Hematopoietic multipotent progenitor cell treated with erythropoietin and hydrocortisone succinate and interleukin-3 and kit ligand, for 6 days (in vitro differentiated cells): ENCODE results near the gene FUT8.

Experiments
- DNase-seq: peaks from one replicate; pipeline ENCODE4 v3.0.0-alpha.2; 2015

FUT8 gene

DNA sequence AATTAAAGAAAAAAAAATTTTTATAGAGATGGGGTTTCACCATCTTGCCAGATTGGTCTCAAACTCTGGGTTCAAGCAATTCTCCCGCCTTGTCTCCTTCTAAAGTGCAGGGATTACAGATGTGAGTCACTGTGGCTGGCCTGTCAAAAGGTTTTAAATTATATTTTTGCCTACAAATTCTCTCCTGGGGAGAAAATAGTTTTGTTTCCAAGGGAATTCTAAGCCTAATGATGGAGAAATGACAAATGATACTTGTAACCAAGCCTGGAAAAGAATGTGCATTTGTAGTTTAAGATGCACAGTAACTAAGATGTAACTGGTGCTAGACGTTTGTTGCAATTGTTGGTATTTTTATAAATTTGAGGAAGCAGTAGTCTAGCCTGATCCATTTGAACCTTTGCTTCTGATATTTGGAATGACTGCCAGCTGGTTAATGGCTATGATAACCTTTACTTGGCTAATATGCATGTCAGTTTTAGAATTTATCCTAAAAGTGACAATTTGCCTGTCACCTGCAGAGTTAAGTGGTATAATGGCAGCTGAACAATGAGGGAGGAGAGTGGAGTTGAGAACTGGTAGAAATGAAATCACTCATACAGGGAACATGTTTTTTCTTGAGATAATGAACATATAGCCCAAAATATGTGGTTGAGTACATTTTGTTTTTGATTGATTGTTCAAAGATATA, 148.0 kb downstream of the FUT8 start:
- DNase-seq, result no peak

DNA sequence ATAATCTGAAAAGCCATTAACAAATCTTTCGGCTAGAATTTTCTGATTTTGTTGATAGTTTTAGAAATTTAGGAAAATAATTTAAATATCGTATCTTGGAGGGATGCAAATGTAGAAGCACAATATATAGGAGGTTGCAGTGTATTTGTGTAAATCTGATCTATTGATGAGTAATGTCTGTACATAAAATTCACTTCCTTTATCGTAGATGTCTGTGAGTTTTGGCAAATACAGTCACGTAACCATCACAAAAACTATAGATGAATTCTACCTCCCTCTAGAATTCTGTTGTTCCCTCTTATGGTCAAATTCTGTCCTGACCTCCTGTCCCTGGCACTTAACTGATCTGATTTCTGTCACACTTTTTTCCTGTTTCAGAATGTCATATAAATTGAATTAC, 151.8 kb downstream of the FUT8 start:
- DNase-seq, result no peak

GRCh38 chr14:65565948-65566347, 153.4 kb downstream of the FUT8 start:
- no peak for DNase-seq

GRCh38 chr14:65566820-65567522, 154.4 kb downstream of the FUT8 start:
- DNase-seq, result no peak

- no peak for DNase-seq
Observed at GRCh38 chr14:65574611-65575010, 162.1 kb downstream of the FUT8 start.

DNA sequence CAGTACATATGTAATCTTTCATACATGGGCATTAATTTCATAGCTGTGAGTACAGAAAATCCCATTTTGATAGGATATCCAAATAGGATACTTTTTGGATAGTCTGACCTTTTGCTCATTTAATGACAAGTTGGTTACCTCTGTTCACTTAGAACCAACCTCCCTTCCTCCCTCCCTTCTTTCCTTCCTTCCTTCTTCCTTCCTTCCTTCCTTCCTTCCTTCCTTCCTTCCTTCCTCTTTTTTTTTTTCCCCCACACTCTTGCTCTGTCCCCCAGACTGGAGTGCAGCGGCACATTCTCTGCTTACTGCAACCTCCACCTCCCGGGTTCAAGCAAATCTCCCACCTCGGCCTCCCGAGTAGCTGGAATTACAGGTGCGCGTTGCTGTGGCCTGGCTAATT, 162.9 kb downstream of the FUT8 start:
- DNase-seq, result no peak

DNA sequence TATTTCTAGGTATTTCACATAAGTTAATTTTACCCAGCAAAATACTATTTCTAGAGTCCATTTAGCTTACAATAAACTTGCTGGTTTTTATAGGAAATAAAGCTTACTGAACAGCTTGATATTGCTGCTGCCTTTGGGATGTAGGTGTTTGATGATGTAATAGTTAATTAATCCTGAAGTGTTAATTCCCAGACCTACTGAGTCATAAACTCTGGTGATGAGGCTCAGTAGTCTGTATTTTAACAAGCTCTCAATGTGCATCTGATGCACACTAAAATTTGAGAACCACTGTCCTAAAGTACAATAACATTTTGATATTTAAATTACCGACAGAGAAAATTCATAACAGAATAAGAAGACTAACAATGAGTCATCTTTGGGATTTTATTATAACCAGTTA, 168.4 kb downstream of the FUT8 start:
- no peak for DNase-seq

DNA sequence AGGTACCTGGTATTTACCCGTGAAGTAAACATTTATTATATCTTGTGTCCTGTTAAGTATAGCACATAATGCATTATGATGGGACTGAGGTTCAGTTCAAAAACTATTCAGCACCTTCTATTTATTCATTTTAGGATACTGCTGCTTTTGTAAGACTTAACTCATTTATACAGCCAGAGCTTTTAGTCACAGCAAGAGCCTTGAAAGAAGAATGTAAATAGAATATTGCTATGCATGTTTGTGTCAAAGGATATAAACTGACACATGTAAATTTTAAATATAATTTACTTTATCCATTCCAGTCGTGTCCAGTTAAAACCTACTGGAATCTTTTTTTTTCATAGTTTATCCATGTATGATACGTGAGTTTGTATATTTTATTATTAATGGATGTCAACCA, 168.8 kb downstream of the FUT8 start:
- DNase-seq, result no peak

DNA sequence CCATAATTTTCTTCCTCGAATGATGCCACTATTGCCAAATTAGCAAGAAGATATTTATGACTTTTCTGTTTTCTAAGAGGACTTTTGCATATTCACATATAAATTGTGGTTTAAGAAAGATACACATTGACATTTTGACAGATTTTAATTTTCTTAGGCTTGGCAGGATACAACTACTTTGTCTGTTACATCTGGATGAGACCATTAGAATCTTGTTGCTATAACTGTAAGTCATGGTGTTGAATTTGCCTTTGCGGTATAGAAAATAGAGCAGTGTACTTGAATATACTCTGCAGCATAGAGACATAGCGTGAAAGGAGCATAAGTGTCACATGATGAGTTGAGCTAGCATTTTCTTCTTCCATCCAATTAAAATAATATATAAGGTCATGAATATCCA, 169.3 kb downstream of the FUT8 start:
- DNase-seq, result no peak

- no peak for DNase-seq
Observed at GRCh38 chr14:65585216-65585615, 172.7 kb downstream of the FUT8 start.

DNA sequence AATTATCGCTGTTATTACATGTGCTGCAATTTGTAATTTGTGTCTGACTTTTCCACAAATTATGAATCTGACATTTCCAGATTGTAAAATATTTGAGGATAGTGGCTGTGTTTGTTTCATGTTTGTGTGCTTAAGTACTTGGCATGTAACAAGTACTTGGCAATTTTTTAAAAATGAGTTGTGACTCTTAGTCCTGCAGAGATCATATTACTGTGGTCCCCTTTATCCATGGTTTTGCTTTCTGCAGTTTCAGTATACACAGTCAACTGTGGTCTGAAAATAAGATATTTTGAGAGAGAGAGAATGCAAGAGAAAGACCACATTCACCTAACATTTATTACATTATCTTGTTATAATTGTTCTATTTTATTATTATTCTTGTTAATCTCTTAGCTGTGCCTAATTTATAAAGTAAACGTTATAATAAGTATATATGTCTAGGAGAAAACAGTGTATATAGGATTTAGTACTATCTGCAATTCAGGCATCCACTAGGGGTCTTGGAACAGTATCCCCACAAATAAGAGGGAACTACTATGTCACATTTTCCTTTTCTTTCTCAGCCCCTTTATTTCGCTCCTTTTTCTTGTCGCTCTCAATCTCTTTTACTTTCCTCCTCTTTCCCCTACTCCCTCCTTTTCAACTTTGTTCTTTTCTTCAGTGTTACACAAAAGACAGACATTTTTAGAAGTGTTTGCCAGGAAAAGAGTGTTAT, 176.1 kb downstream of the FUT8 start:
- DNase-seq, result no peak

GRCh38 chr14:65594153-65594881, 181.8 kb downstream of the FUT8 start:
- no peak for DNase-seq

DNA sequence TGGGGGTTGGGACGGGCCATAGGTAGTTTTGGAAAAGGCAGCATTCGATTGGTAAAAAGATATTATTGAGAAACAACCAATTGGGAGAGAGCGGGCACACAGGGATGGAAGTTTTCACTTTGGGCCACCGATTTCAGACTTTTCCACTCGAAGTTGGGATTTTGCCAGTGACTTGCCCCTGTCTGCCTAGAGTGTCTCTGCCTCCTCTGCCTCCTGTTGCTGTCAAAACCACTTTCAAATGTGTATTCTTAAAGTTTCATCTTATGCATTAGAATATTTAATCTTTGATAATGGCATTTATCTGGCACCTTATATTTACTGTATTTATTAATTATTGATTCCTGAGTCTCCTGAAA, 182.3 kb downstream of the FUT8 start:
- DNase-seq, result no peak

- DNase-seq, result no peak
Observed at GRCh38 chr14:65599375-65599774, 186.8 kb downstream of the FUT8 start.

DNA sequence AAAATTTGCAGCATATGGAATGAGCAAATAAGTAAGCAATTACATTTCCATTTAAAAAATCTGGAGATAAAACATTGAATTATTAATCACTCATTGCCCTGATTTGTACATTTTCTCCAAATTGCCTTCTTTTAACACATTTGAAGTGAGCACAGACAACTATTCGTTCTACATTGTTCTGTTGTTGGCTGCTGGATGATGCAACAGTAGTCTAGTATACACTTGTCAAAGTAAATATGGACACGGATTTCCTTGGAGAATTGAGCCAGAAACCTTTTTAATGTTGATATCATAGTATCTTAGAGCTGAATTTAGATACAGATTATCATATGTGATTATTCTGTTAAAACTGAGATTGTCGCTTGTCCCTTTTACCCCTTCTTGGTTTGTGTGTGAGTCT, 188.2 kb downstream of the FUT8 start:
- DNase-seq, result no peak

- no peak for DNase-seq
Observed at GRCh38 chr14:65604535-65604934, 192.0 kb downstream of the FUT8 start.

DNA sequence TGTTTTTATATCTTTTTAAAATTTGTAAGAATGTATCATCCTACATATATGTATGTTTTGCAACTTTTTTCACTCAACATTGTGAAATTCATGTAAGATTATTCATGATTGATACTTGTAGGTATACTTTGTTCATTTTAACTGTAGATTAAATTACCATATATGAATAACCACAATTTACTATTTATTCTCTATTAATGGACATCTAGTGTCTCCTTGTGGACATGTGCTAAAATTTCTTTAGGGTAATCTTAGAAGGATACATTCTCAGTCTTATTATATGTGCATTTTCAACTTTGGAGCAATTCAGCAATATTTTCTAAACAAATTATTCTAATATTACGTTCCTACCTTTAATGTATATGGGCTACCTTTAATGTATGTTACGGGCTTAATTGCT, 192.4 kb downstream of the FUT8 start:
- peak; percentile 45 for DNase-seq

GRCh38 chr14:65606460-65606859, 193.9 kb downstream of the FUT8 start:
- DNase-seq, result peak; percentile 52

DNA sequence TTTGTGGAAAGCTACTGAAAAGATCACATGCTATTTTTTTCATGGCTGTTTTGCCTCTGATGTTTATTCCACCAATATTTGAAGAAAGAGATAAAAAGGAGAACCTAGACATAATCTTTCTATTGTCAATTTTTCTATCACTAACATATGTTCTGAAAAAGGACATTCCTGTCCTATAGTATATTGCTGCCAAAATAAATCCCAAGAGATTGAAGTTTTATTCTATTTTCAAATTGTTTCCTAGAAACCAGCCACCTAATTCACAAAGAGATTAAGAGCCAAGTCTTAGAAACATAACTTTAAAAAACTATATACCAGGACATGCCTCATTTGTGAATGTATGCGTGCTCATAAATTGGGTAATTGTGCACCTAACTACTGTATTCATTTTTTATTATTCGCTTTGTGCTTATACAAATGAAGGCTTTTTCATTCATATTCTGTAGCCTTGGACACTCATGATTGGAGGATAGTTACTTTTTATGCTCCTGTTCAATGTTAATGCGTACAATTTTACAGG, 200.7 kb downstream of the FUT8 start:
- no peak for DNase-seq

- DNase-seq, result no peak
Observed at GRCh38 chr14:65618996-65619395, 206.5 kb downstream of the FUT8 start.

GRCh38 chr14:65620195-65620594, 207.7 kb downstream of the FUT8 start:
- no peak for DNase-seq

GRCh38 chr14:65622703-65623102, 210.2 kb downstream of the FUT8 start:
- DNase-seq, result no peak

- no peak for DNase-seq
Observed at GRCh38 chr14:65623759-65624158, 211.2 kb downstream of the FUT8 start.
